PC-3 (cell line): ENCODE results near the gene ATP1A2. TPM values are rescaled to one million over a fixed set of nuclear protein-coding genes. Genes with fewer than 3 reads are reported as not detected.
A peak's percentile ranks its signal among the peaks of the same experiment; 100 is the strongest.

ENCODE experiments used
- ATAC-seq: fragments of 200-7000 bp; cut with Tn5 transposase; 2 replicates; pipeline ENCODE4 v1.9.1; 2020; ENCODE audit warnings: mild to moderate bottlenecking, moderate library complexity
- BruUV-seq: library from RNA; stranded (reverse); fragments of 400-500 nt; replicated peaks from 2 replicates; lab custom pipeline; 2021; lab: Mats Ljungman, UMichigan
- CTCF ChIA-PET: fragments of 300-600 bp; sonication (Branson Sonifier 250); formaldehyde crosslinking; loops from one replicate; lab custom pipeline; 2022; ENCODE audit warnings: antibody characterized with exemption; lab: Charles Lee
- POLR2A ChIA-PET: fragments of 300-600 bp; sonication (Branson Sonifier 250); formaldehyde crosslinking; loops from one replicate; lab custom pipeline; 2022; ENCODE audit warnings: antibody characterized with exemption; ENCODE audit not compliant: unreplicated experiment; lab: Charles Lee
- DNase-seq: peaks from one replicate; pipeline ENCODE4 v3.0.0-alpha.2; 2015
- H2AFZ ChIP-seq: fragments of 300-600 bp; sonication (generic); 2 replicates; pipeline ENCODE4 v1.6.0; 2016; ENCODE audit warnings: antibody characterized with exemption, low read length
- H3F3A ChIP-seq: fragments of 300-600 bp; sonication (generic); one replicate; pipeline ENCODE4 v1.6.0; 2017; ENCODE audit warnings: antibody characterized with exemption, low read length, control low read depth, mild to moderate bottlenecking; ENCODE audit not compliant: unreplicated experiment
- H3K27ac ChIP-seq: fragments of 300-600 bp; sonication (generic); 2 replicates; pipeline ENCODE4 v1.5.1; 2016; ENCODE audit warnings: mild to moderate bottlenecking, low read length
- H3K27me3 ChIP-seq: fragments of 300-600 bp; sonication (generic); 2 replicates; pipeline ENCODE4 v1.6.1; 2016; ENCODE audit warnings: low read length, mixed read lengths
- H3K36me3 ChIP-seq: fragments of 300-600 bp; sonication (generic); 2 replicates; pipeline ENCODE4 v1.6.1; 2016; ENCODE audit warnings: low read depth, mixed run types, low read length, mixed read lengths
- H3K4me1 ChIP-seq: fragments of 300-600 bp; sonication (generic); 2 replicates; pipeline ENCODE4 v1.5.1; 2016; ENCODE audit warnings: low read length; ENCODE audit not compliant: insufficient read depth
- H3K4me2 ChIP-seq: fragments of 300-600 bp; sonication (generic); 2 replicates; pipeline ENCODE4 v1.6.0; 2016; ENCODE audit warnings: low read length
- H3K4me3 ChIP-seq: fragments of 300-600 bp; sonication (generic); 2 replicates; pipeline ENCODE4 v1.5.1; 2016; ENCODE audit warnings: mild to moderate bottlenecking, low read length, mixed read lengths
- H3K79me2 ChIP-seq: fragments of 300-600 bp; sonication (generic); 2 replicates; pipeline ENCODE4 v1.6.1; 2017; ENCODE audit warnings: low read length, mixed read lengths
- H3K9ac ChIP-seq: fragments of 300-600 bp; sonication (generic); 2 replicates; pipeline ENCODE4 v1.6.0; 2016; ENCODE audit warnings: mild to moderate bottlenecking, low read length
- H3K9me2 ChIP-seq: fragments of 300-600 bp; sonication (generic); replicated peaks from 2 replicates; pipeline ENCODE4 v1.6.1; 2016; ENCODE audit warnings: mixed run types, low read length, mixed read lengths
- H3K9me3 ChIP-seq: fragments of 300-600 bp; sonication (generic); 2 replicates; pipeline ENCODE4 v1.6.1; 2016; ENCODE audit warnings: low read length, mixed read lengths
- H4K20me1 ChIP-seq: fragments of 300-600 bp; sonication (generic); 2 replicates; pipeline ENCODE4 v1.6.1; 2016; ENCODE audit warnings: low read length, mixed read lengths
- EZH2 ChIP-seq: fragments of 300-600 bp; sonication (generic); IDR thresholded peaks from one replicate; pipeline ENCODE4 v1.6.1; 2017; ENCODE audit warnings: antibody characterized with exemption, mild to moderate bottlenecking, low read length; ENCODE audit not compliant: unreplicated experiment
- EZH2phosphoT487 ChIP-seq: fragments of 300-600 bp; sonication (generic); IDR thresholded peaks from 2 replicates; pipeline ENCODE4 v1.6.1; 2018; ENCODE audit warnings: mild to moderate bottlenecking, antibody characterized with exemption, low read length, borderline replicate concordance
- intact Hi-C: fragments of 100-400 bp; cut with micrococcal nuclease; formaldehyde crosslinking; loops from 2 replicates; pipeline ENCODE4 v1.9.0; 2023
- total RNA-seq: library from RNA; depleted of rRNA; stranded (reverse); fragments of >200 nt; gene quantifications from 2 replicates; pipeline ENCODE4 v1.2.3, GENCODE V29; 2014
- TF ChIP-seq, protein P1 (sequence below): fragments of 300-600 bp; sonication (generic); conservative IDR thresholded peaks from 2 replicates; pipeline ENCODE4 v1.5.1; 2017; ENCODE audit warnings: antibody characterized with exemption, low read depth, mild to moderate bottlenecking, low read length

The ATP1A2 gene
- total RNA-seq, 1 experiment from 2014 or later = not detected

GRCh38 chr1:160146107-160146506 is 30.5 kb downstream of the ATP1A2 start:
- intact Hi-C loops = no loop called here
- Histone ChIP-seq H3K4me1 (0 out of 2 replicates have a peak, but pooled peaks cover 7% of the 10 kb centered on the region), H3K9me2 (no peaks in the 10 kb centered on the region), H3K27me3 (peaks cover 11% of the 10 kb centered on the region; the same call in 1 of the 2 replicates), H3K36me3 (no peaks in the 10 kb centered on the region), H3K79me2 (no peaks in the 10 kb centered on the region), H2AFZ (no peak overlapping the region), H3K9ac (no peak overlapping the region), H3F3A (no peaks in the 10 kb centered on the region), H3K4me2 (no peak overlapping the region), H4K20me1 (no peaks in the 10 kb centered on the region), H3K9me3 (no peaks in the 10 kb centered on the region), H3K27ac (no peak overlapping the region), H3K4me3 (no peak overlapping the region)
- no TSS peak for BruUV-seq
- ChIA-PET CTCF (no interaction called here), POLR2A (no interaction called here)
- DNase-seq = no peak
- ATAC-seq = no peak
- TF ChIP-seq EZH2phosphoT487 (no peak), EZH2 (no peak)
- TF ChIP-seq, protein P1, sequence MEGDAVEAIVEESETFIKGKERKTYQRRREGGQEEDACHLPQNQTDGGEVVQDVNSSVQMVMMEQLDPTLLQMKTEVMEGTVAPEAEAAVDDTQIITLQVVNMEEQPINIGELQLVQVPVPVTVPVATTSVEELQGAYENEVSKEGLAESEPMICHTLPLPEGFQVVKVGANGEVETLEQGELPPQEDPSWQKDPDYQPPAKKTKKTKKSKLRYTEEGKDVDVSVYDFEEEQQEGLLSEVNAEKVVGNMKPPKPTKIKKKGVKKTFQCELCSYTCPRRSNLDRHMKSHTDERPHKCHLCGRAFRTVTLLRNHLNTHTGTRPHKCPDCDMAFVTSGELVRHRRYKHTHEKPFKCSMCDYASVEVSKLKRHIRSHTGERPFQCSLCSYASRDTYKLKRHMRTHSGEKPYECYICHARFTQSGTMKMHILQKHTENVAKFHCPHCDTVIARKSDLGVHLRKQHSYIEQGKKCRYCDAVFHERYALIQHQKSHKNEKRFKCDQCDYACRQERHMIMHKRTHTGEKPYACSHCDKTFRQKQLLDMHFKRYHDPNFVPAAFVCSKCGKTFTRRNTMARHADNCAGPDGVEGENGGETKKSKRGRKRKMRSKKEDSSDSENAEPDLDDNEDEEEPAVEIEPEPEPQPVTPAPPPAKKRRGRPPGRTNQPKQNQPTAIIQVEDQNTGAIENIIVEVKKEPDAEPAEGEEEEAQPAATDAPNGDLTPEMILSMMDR = no peak

GRCh38 chr1:160148121-160148520 is 32.6 kb downstream of the ATP1A2 start:
- Histone ChIP-seq H3K4me1 (0 out of 2 replicates have a peak, but pooled peaks cover 7% of the 10 kb centered on the region), H3K4me3 (no peak overlapping the region), H4K20me1 (no peaks in the 10 kb centered on the region), H3K27ac (no peak overlapping the region), H3K36me3 (no peaks in the 10 kb centered on the region), H3K27me3 (no peaks in the 10 kb centered on the region), H3K9me3 (no peaks in the 10 kb centered on the region), H2AFZ (no peak overlapping the region), H3F3A (no peaks in the 10 kb centered on the region), H3K79me2 (no peaks in the 10 kb centered on the region), H3K4me2 (no peak overlapping the region), H3K9me2 (no peaks in the 10 kb centered on the region), H3K9ac (no peak overlapping the region)
- ChIA-PET POLR2A (no interaction called here), CTCF (interaction anchor here (0.6 kb wide), 2 partner anchors 48 to 1130 kb away, joined by 3 to 5 read pairs; no protein-coding TSS in a partner anchor)
- intact Hi-C loops = no loop called here
- BruUV-seq = no TSS peak
- TF ChIP-seq EZH2 (no peak), EZH2phosphoT487 (no peak)
- TF ChIP-seq, protein P1 = no peak
- DNase-seq = no peak
- no peak for ATAC-seq

DNA sequence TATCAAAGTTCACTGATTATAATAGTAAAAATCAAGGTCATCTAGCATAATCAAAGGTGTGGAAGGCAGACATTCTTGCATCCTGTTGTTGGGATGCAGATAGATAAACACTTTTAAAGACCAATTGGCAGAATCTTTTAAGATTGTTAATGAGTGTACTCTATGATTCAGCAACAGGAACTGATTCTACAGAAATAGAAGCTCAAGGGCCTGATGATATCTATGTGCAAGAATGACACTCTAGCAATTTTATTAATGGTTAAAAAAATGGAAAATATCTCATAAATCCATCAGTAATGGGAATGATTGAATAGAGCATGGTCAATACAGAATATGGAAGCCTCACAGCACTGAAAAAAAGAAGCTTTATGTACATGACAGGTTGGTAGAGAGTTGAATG is 33.7 kb downstream of the ATP1A2 start:
- Histone ChIP-seq H3K36me3 (no peaks in the 10 kb centered on the region), H3F3A (no peaks in the 10 kb centered on the region), H3K79me2 (no peaks in the 10 kb centered on the region), H3K4me1 (0 out of 2 replicates have a peak, but pooled peaks cover 7% of the 10 kb centered on the region), H4K20me1 (no peaks in the 10 kb centered on the region), H2AFZ (no peak overlapping the region), H3K27ac (no peak overlapping the region), H3K4me3 (no peak overlapping the region), H3K9me3 (no peaks in the 10 kb centered on the region), H3K4me2 (no peak overlapping the region), H3K9me2 (no peaks in the 10 kb centered on the region), H3K9ac (no peak overlapping the region), H3K27me3 (no peaks in the 10 kb centered on the region)
- no TSS peak for BruUV-seq
- DNase-seq (no peak), ATAC-seq (peak; percentile 81)
- CTCF ChIA-PET = no interaction called here
- TF ChIP-seq EZH2 (no peak), EZH2phosphoT487 (no peak)
- TF ChIP-seq, protein P1 = no peak
- POLR2A ChIA-PET = interaction anchor here (0.6 kb wide), 1 partner anchor 13 kb away, joined by 5 read pairs; no protein-coding TSS in a partner anchor
- intact Hi-C loops = no loop called here
